RWPE2 (cell line): ENCODE measurements around the gene NUDT3.

Experiments used
- ATAC-seq: fragments of 200-7000 bp; cut with Tn5 transposase; 3 replicates; pipeline ENCODE4 v1.9.1; 2021; ENCODE audit warnings: low read depth
- DNase-seq: peaks from one replicate; pipeline ENCODE4 v3.0.0-alpha.2; 2020; ENCODE audit warnings: low spot score
- H3K27ac ChIP-seq: fragments of 450-650 bp; 2 replicates; pipeline ENCODE4 v1.5.1; 2017; ENCODE audit warnings: mild to moderate bottlenecking; ENCODE audit not compliant: poor library complexity, severe bottlenecking
- H3K27me3 ChIP-seq: fragments of 250-450 bp; sonication (Bioruptor Pico); 2 replicates; pipeline ENCODE4 v1.5.1; 2021; ENCODE audit warnings: mild to moderate bottlenecking, moderate library complexity; ENCODE audit not compliant: insufficient read depth, poor library complexity, severe bottlenecking
- H3K36me3 ChIP-seq: fragments of 250-450 bp; sonication (Bioruptor Pico); 2 replicates; pipeline ENCODE4 v1.5.1; 2020; ENCODE audit warnings: low read depth, mild to moderate bottlenecking, moderate library complexity
- H3K4me1 ChIP-seq: fragments of 250-450 bp; sonication (Bioruptor Pico); 2 replicates; pipeline ENCODE4 v1.5.1; 2021; ENCODE audit warnings: mild to moderate bottlenecking, moderate library complexity; ENCODE audit not compliant: insufficient read depth, poor library complexity, severe bottlenecking
- H3K4me3 ChIP-seq: fragments of 250-450 bp; sonication (Bioruptor Pico); 2 replicates; pipeline ENCODE4 v1.5.1; 2021; ENCODE audit warnings: mild to moderate bottlenecking, moderate library complexity; ENCODE audit not compliant: severe bottlenecking
- H3K9me3 ChIP-seq: fragments of 250-450 bp; sonication (Bioruptor Pico); 2 replicates; pipeline ENCODE4 v1.5.1; 2021; ENCODE audit warnings: mild to moderate bottlenecking, moderate library complexity; ENCODE audit not compliant: severe bottlenecking
- TF ChIP-seq, protein P1 (sequence below): fragments of 450-650 bp; IDR thresholded peaks from one replicate; pipeline ENCODE4 v1.5.1; 2017; ENCODE audit warnings: mild to moderate bottlenecking, moderate library complexity; ENCODE audit not compliant: poor library complexity, severe bottlenecking

The NUDT3 gene

DNA sequence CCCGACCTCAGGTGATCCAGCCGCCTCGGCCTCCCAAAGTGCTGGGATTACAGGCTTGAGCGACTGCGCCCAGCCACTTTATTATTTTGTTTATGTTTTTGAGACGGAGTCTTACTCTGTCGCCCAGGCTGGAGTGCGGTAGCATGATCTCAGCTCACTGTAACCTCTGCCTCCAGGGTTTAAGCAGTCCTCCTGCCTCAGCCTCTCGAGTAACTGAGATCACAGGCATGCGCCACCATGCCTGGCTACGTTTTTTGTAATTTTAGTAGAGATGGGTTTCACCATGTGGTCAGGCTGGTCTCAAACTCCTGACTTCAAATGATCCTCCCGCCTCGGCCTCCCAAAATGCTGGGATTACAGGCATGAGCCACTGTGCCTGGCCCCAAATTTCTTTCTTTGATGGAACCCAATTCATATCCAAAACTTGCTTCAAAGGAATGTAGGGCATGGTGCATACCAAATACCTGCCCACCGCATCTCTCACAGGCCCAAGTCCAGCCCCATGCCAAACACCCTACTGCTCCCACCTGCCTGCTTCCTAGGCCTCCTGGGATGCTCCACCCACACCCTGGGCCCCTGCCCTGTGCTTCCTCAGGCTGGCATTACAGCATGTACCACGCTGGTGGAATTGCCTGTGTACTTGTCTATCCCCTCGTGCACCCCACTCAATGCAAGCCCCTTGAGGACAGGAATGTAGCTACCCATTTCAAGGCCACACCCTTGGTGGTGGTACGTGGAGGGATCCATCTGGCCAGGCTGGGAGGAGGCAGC lies 160.7 kb downstream of the NUDT3 start:
- no peak for DNase-seq
- Histone ChIP-seq H3K36me3 (no peaks in the 10 kb centered on the region), H3K9me3 (no peaks in the 10 kb centered on the region), H3K4me1 (peaks cover 12% of the 10 kb centered on the region), H3K4me3 (no peak overlapping the region), H3K27me3 (no peaks in the 10 kb centered on the region), H3K27ac (no peak overlapping the region)
- TF ChIP-seq, protein P1, sequence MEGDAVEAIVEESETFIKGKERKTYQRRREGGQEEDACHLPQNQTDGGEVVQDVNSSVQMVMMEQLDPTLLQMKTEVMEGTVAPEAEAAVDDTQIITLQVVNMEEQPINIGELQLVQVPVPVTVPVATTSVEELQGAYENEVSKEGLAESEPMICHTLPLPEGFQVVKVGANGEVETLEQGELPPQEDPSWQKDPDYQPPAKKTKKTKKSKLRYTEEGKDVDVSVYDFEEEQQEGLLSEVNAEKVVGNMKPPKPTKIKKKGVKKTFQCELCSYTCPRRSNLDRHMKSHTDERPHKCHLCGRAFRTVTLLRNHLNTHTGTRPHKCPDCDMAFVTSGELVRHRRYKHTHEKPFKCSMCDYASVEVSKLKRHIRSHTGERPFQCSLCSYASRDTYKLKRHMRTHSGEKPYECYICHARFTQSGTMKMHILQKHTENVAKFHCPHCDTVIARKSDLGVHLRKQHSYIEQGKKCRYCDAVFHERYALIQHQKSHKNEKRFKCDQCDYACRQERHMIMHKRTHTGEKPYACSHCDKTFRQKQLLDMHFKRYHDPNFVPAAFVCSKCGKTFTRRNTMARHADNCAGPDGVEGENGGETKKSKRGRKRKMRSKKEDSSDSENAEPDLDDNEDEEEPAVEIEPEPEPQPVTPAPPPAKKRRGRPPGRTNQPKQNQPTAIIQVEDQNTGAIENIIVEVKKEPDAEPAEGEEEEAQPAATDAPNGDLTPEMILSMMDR, result no peak
- ATAC-seq, result no peak

- Histone ChIP-seq H3K27me3 (no peaks in the 10 kb centered on the region), H3K36me3 (no peaks in the 10 kb centered on the region), H3K9me3 (no peaks in the 10 kb centered on the region), H3K4me1 (peaks cover 8% of the 10 kb centered on the region), H3K4me3 (no peak overlapping the region), H3K27ac (no peak overlapping the region)
- ATAC-seq (0 out of 3 replicates have a peak, but pooled peaks have one; percentile 15), DNase-seq (no peak)
- TF ChIP-seq, protein P1, result no peak
Observed at GRCh38 chr6:34230653-34231371, 161.7 kb downstream of the NUDT3 start.

GRCh38 chr6:34229877-34230276 lies 162.6 kb downstream of the NUDT3 start:
- Histone ChIP-seq H3K27ac (no peak overlapping the region), H3K4me3 (no peak overlapping the region), H3K9me3 (no peaks in the 10 kb centered on the region), H3K27me3 (no peaks in the 10 kb centered on the region), H3K36me3 (no peaks in the 10 kb centered on the region), H3K4me1 (peaks cover 7% of the 10 kb centered on the region)
- TF ChIP-seq, protein P1, result no peak
- ATAC-seq (no peak), DNase-seq (no peak)
